Fibroblast of the aortic adventitia (primary cell): ENCODE data around the gene CRB2. TPM values are rescaled to one million over a fixed set of nuclear protein-coding genes. Genes with fewer than 3 reads are reported as not detected.

Experiments
- DNase-seq: peaks from one replicate; pipeline ENCODE4 v3.0.0-alpha.2; 2010; ENCODE audit warnings: low read depth
- H3K4me3 ChIP-seq: 2 replicates; pipeline ENCODE4 v1.5.1; 2011; ENCODE audit warnings: low read depth, mild to moderate bottlenecking, control low read depth, low read length, moderate library complexity
- total RNA-seq: library from RNA; depleted of rRNA; stranded (reverse); fragments of >200 nt; gene quantifications from 2 replicates; pipeline ENCODE4 v1.2.3, GENCODE V29; 2012; ENCODE audit warnings: low replicate concordance
- TF ChIP-seq, protein P1 (sequence below): IDR thresholded peaks from 2 replicates; pipeline ENCODE4 v1.5.1; 2011; ENCODE audit warnings: mild to moderate bottlenecking, low read length, control low read depth, inconsistent platforms; ENCODE audit not compliant: insufficient read depth

The CRB2 gene
- total RNA-seq, 1 donor, result not detected

DNA sequence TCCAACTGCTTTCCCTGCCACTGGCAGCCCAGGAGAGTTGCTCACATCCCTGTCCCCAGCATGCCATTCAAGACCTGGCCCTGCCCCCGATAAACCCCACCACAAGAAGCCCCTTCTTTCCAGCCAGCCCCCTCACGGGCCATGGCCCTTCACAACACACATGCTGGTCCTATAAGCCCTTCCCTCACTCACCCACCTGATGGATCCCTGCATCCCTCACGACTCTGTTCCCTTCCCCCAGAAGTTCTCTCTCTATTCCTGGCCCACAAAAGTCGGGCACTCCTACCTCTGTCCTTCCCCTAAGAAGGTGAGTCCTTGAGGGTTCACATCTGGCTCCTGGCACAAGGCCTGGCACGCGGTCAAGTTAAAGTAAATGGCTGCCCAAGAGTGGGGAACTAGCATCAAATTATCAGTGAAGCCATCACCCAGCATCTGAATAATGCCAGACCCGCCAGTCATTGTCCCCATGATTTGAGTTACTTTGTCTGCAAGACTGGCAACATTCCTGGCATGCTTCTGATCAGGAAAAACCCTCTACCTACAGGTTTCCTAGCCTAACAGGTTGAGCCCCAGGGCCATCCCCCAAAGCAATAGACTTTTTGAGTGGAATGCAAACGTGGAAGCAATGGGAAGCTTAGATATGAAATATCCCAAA, 65.9 kb downstream of the CRB2 start:
- H3K4me3 ChIP-seq, result no peak overlapping the region
- no peak for DNase-seq
- TF ChIP-seq, protein P1, sequence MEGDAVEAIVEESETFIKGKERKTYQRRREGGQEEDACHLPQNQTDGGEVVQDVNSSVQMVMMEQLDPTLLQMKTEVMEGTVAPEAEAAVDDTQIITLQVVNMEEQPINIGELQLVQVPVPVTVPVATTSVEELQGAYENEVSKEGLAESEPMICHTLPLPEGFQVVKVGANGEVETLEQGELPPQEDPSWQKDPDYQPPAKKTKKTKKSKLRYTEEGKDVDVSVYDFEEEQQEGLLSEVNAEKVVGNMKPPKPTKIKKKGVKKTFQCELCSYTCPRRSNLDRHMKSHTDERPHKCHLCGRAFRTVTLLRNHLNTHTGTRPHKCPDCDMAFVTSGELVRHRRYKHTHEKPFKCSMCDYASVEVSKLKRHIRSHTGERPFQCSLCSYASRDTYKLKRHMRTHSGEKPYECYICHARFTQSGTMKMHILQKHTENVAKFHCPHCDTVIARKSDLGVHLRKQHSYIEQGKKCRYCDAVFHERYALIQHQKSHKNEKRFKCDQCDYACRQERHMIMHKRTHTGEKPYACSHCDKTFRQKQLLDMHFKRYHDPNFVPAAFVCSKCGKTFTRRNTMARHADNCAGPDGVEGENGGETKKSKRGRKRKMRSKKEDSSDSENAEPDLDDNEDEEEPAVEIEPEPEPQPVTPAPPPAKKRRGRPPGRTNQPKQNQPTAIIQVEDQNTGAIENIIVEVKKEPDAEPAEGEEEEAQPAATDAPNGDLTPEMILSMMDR, result no peak

DNA sequence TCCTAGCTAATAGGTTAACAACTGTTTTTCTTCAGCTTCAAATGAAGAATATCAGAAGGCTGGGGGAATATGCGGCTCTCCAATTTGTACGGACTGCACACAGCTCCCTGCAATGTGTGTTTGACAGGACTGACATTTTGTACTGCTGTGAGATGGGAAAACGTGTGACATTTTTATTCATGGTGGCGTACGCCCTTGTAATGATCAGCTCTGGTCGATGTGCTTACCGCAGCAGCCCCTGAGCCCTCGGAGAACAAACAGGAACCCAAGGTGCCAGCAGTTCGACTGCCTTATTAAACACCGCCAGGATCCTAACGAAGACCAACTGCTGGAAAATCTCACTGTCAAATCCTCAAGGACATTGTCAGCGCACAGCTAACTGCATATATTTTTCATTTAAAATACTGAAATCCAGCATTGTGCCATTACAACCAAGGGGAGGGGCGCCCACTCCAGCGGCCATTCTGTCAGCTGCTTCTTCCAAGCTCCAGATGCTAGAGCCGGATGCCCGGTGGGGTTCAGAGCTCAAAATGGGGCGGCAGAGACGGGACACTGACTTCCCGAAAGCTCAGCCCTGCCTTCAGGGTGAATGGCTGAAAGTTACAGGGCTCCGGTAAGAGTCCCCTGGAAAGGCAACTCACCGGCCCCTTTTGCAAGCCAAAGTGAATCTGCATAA, 66.8 kb downstream of the CRB2 start:
- TF ChIP-seq, protein P1, result no peak
- H3K4me3 ChIP-seq, result no peak overlapping the region
- DNase-seq, result no peak

DNA sequence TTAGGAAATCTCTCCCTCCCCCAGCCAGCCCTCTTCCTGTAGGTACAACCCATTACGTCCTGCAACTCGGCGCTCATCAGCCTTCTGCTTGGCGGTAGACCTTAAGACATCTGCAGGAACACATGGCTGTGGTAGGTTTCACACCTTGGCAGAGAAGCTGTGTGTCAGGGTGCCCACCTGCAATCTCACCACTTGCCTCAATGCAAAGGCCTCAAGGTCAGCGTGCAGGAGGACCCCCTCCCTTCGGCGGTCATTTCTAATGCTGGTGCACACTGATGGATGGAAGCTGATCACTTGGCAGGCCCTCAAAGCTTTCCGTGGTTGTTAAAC, 67.3 kb downstream of the CRB2 start:
- no peak for DNase-seq
- TF ChIP-seq, protein P1, result no peak
- H3K4me3 ChIP-seq, result no peak overlapping the region

DNA sequence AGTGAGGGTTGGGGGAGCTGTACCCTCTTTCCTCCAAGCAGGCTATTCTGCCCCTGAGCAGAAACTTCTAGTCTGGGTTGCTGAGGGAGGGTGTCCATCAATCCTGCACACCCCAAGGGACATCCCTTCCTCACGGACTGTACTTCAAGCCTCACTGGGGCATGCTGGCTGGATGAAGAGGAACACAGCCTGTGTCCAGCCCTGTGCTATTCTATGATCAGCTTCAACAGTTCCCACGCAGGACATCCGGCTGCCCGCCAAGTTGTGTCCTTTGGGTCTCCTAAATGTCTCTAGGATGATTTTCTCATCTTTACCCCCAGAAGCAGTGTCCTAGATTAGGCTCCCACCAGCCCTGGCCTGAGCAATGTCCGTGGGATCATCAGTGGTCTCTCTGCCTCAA, 68.1 kb downstream of the CRB2 start:
- TF ChIP-seq, protein P1, result no peak
- H3K4me3 ChIP-seq, result no peak overlapping the region
- no peak for DNase-seq

DNA sequence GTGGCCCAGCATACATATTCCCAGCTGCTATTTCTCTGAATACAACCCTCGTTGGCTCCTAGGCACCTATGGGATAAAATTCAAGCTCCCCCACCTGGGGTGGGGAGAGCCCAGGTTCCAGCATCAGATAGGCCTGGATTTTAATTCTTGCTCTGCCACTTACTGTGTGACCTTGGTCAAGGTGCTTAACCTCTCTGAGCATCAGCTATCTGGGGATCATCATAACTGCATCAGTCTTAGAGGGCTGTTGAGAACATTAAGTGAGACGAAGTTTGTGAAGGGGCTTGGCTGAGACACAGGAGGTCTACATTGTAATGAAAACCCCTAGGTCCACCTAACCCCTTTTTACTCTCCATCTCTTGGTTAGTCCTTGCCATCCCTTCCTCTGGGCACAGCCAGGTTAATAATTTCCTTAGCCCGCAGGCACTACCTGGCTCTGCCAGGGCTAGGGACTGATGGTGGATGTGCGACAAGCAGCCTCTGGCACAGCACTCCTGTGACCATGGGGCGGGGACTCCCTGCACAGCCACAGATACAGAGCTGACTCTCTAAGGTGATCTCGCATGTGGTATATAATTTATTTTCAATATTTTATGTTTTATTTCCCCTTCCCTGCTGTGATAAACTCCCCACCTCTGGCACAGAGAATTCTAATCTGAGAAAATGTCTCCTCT, 68.7 kb downstream of the CRB2 start:
- TF ChIP-seq, protein P1, result no peak
- no peak overlapping the region for H3K4me3 ChIP-seq
- DNase-seq, result no peak

DNA sequence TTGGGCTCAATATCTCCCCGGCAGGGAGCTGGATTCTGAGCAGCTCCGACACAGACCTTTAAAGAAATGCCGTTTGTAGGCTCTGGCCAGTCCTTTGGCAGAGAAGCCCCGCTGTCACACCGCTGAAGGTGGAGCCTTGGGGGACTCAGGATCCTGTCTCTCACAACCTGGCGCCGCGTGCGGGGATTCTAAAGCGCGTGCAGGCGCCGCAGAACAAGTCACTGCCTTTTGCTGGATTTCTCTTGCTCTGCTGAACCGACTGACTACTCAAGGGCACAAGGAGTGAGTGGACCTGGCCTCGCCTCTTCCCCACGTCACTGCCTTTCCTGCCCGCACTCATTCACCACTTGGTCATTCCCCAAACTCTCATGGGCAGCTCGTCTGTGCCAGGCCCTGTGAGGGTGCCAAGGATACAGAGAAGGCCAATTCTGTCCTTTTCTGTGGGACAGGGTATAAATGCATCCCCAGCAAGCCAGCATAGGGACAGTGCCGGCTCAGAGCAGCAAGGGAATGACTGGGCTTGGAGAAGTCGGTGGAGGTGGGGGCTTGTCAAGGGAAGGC, 69.3 kb downstream of the CRB2 start:
- TF ChIP-seq, protein P1, result no peak

More for the DNA sequence above, 69.3 kb downstream of the CRB2 start:
- no peak for DNase-seq
- no peak overlapping the region for H3K4me3 ChIP-seq
